Measurements from ENCODE around the gene BBX.
"Not testable (repeated sequence)": the region's sequence is repeated elsewhere in the genome, so short reads cannot be mapped to it uniquely, and the experiment has no call there.

BBX gene

GRCh38 chr3:107542665-107543064, 19.9 kb downstream of the BBX start:
- no peak for DNase-seq (ENCODE audit: low read depth in 2 of 2)

- no peak for DNase-seq (ENCODE audit: low read depth in 2 of 2)
Observed at GRCh38 chr3:107543666-107544065, 20.9 kb downstream of the BBX start.

- DNase-seq (ENCODE audit: low read depth in 2 of 2): no peak
Observed at GRCh38 chr3:107545680-107546120, 22.9 kb downstream of the BBX start.

GRCh38 chr3:107548601-107549000, 25.8 kb downstream of the BBX start:
- no peak for DNase-seq (ENCODE audit: low read depth in 2 of 2)

GRCh38 chr3:107555359-107555758, 32.6 kb downstream of the BBX start:
- DNase-seq (ENCODE audit: low read depth in 2 of 2): no peak

- no peak for DNase-seq (ENCODE audit: low read depth in 2 of 2)
Observed at GRCh38 chr3:107557743-107558142, 35.0 kb downstream of the BBX start.

GRCh38 chr3:107560166-107560565, 37.4 kb downstream of the BBX start:
- no peak for DNase-seq (ENCODE audit: low read depth in 2 of 2)

GRCh38 chr3:107561980-107562379, 39.2 kb downstream of the BBX start:
- DNase-seq (ENCODE audit: low read depth in 2 of 2): no peak

GRCh38 chr3:107562969-107563529, 40.3 kb downstream of the BBX start:
- DNase-seq (ENCODE audit: low read depth in 2 of 2): no peak

- DNase-seq (ENCODE audit: low read depth in 2 of 2): not testable (repeated sequence)
Observed at GRCh38 chr3:107565244-107565643, 42.5 kb downstream of the BBX start.

GRCh38 chr3:107571089-107571488, 48.3 kb downstream of the BBX start:
- not testable (repeated sequence) for DNase-seq (ENCODE audit: low read depth in 2 of 2)

GRCh38 chr3:107571492-107571891, 48.7 kb downstream of the BBX start:
- DNase-seq (ENCODE audit: low read depth in 2 of 2): not testable (repeated sequence)

- no peak for DNase-seq (ENCODE audit: low read depth in 2 of 2)
Observed at GRCh38 chr3:107574650-107575049, 51.9 kb downstream of the BBX start.

GRCh38 chr3:107578091-107578490, 55.3 kb downstream of the BBX start:
- no peak for DNase-seq (ENCODE audit: low read depth in 2 of 2)

GRCh38 chr3:107578523-107578922, 55.8 kb downstream of the BBX start:
- DNase-seq (ENCODE audit: low read depth in 2 of 2): no peak

GRCh38 chr3:107579371-107579770, 56.6 kb downstream of the BBX start:
- no peak for DNase-seq (ENCODE audit: low read depth in 2 of 2)

- DNase-seq (ENCODE audit: low read depth in 2 of 2): no peak
Observed at GRCh38 chr3:107581230-107581629, 58.5 kb downstream of the BBX start.

GRCh38 chr3:107588217-107588616, 65.5 kb downstream of the BBX start:
- DNase-seq (ENCODE audit: low read depth in 2 of 2): no peak

- no peak for DNase-seq (ENCODE audit: low read depth in 2 of 2)
Observed at GRCh38 chr3:107589454-107589853, 66.7 kb downstream of the BBX start.

GRCh38 chr3:107590786-107591185, 68.0 kb downstream of the BBX start:
- no peak for DNase-seq (ENCODE audit: low read depth in 2 of 2)

- no peak for DNase-seq (ENCODE audit: low read depth in 2 of 2)
Observed at GRCh38 chr3:107592073-107592472, 69.3 kb downstream of the BBX start.

GRCh38 chr3:107594870-107595269, 72.1 kb downstream of the BBX start:
- DNase-seq (ENCODE audit: low read depth in 2 of 2): no peak

GRCh38 chr3:107596639-107597038, 73.9 kb downstream of the BBX start:
- DNase-seq (ENCODE audit: low read depth in 2 of 2): no peak
